Measurements from ENCODE around the gene LRRC10.
A peak's percentile ranks its signal among the peaks of the same experiment; 100 is the strongest.

- peak; percentile 36 to 41 for TF ChIP-seq CTCF (conservative IDR thresholded peaks at IDR 0.05 in 1 of 2, IDR thresholded peaks at IDR 0.05 in 1 of 2; ENCODE audit: extremely low read depth in 1 of 2, insufficient read depth in 1 of 2, low read depth in 1 of 2, low read length in 2 of 2)
- TF ChIP-seq EZH2 (IDR thresholded peaks at IDR 0.05; ENCODE audit: borderline replicate concordance, low read length) = no peak
These were observed 22.4 kb upstream of the LRRC10 start for GRCh38 chr12:69633061-69633460.
